Activated naive CD4-positive, alpha-beta T cell treated with anti-CD3 and anti-CD28 coated beads, Interleukin-2, amount 50 U/mL, for 72 hours (primary cell): Measurements from ENCODE around the gene PVR. TPM values are rescaled to one million over a fixed set of nuclear protein-coding genes. Genes with fewer than 3 reads are reported as not detected.

Experiments used
- ATAC-seq, 2 donors: fragments of 150-1000 bp; cut with Tn5 transposase; 2 replicates each; pipeline ENCODE4 v1.10.0; 2021; ENCODE audit warnings: mild to moderate bottlenecking in 2 of 2, moderate library complexity in 2 of 2
- DNase-seq, 2 donors: peaks; one replicate each; pipeline ENCODE4 v3.0.0; 2021 to 2022; ENCODE audit warnings: low spot score in 2 of 2
- H3K27ac Mint-ChIP-seq, 2 donors: one replicate each; pipeline ENCODE4 v1.8.0; 2022; ENCODE audit warnings: mild to moderate bottlenecking in 2 of 2, mixed read lengths in 2 of 2
- H3K36me3 Mint-ChIP-seq, 2 donors: one replicate each; pipeline ENCODE4 v1.8.0; 2022; ENCODE audit warnings: mixed read lengths in 2 of 2
- H3K9me3 Mint-ChIP-seq, 2 donors: one replicate each; pipeline ENCODE4 v1.8.0; 2022; ENCODE audit warnings: mixed read lengths in 2 of 2
- total RNA-seq, 2 donors: library from RNA; stranded (reverse); gene quantifications; one replicate each; pipeline ENCODE4 v1.2.3, GENCODE V29; 2022

The PVR gene
- total RNA-seq, 2 donors from 2014 or later = 18.2 to 23.4 TPM

DNA sequence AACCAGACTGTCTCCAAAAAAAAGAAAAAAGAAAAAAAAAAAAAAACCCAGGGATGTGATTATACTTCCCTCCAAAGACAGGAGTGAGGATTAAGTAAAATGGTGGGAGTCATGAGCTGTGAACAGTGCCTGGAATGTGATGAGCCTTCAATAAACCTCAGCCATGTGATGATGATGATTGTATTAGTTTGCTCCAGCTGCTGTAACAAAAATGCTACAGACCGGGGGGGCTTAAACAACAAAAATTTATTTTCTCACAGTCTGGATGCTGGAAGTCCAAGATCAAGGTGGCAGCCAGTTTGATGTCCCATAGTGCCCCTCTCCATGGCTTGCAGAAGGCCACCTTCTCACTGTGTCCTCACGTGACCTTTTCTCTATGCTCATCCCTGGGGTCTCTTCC, 8.9 kb upstream of the PVR start:
- DNase-seq = no peak
- H3K36me3 Mint-ChIP-seq = peaks cover 0 to 8% of the 10 kb centered on the region in 2 donors
- H3K9me3 Mint-ChIP-seq = peaks cover 0 to 5% of the 10 kb centered on the region in 2 donors
- no peak for ATAC-seq
- H3K27ac Mint-ChIP-seq = no peak overlapping the region

DNA sequence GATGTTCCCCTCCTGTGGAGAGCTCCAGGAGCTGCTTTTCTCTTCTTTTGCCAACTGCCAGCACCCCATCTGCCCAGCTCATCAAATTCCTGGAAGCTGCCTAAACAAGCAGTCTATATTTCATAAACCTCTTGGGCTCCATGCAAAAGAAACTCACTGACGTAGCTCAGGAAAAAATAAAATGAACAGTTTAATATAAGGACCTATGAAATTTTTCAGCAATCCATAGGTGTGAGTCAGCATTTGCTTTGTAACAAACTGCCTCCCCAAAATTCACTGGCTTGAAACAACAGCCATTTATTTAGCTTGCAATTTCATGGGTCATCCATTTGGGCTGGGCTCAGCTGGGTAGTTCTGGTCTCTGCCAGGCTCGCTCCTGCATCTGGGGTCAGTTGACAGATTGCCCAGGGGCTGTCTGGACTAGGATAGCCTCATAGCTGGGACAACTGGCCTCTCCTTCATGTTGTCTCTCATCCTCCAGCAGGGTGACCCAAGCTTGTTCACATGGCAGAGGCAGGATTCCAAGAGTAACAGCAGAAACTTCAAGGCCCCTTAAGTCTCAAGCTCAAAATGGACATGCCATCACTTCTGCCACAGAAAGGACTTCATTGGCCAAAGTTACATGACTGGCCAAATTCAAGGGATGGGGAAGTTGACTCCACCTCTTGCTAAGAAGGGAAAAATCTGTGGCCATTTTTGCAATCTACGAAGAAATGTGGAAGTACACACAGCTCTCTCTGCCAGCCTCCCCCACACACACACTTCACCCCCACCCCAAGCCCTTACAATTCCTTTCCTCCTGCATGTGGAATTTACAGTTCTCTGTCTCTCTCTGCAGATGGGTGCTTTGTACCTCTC, 7.9 kb upstream of the PVR start:
- no peak overlapping the region for H3K27ac Mint-ChIP-seq
- no peak for ATAC-seq

DNA sequence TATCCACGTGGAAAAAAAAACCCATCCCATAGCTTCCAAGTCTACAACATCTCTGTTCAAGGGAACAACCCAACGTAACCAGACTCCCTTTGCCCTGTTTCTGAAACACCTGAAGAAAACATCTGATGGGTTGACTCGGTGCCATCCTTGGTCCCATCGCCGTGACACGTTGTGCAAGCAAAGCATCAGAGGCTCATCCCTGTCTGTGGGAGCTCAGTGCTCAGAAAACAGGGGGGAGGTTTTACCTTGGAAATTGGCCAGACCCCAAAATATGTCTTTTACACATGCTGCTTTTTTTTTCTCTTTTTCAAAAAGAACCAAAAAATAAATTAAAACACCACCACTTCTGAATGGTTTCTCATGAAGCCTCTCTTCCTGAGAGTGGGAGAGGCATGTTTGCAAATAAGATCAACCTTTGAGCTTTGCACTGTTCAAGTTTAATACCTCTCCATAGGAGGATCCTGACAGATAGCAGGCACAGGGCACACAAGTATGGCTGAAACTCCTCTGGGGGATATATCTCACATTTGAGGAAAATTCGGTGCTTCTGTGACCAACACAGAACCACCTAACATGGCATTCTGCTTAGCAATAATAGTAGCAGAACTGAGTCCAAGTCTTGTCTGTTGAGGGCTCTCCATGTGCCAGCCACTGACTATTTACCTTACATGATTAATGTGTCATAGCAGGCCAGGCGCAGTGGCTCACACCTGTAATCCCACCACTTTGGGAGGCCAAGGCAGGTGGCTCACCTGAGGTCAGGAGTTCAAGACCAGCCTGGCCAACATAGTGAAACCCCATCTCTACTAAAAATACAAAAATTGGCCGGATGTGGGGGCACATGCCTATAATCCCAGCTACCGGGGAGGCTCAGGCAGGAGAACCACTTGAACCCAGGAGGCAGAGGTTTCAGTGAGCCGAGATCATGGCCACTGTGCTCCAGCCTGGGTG, 7.0 kb upstream of the PVR start:
- Mint-ChIP-seq H3K36me3 (peaks cover 0 to 8% of the 10 kb centered on the region in 2 donors), H3K27ac (no peak overlapping the region), H3K9me3 (peaks cover 0 to 5% of the 10 kb centered on the region in 2 donors)
- DNase-seq = no peak
- ATAC-seq = no peak

More for the DNA sequence above, 7.9 kb upstream of the PVR start:
- no peak for DNase-seq
- peaks cover 0 to 8% of the 10 kb centered on the region in 2 donors for H3K36me3 Mint-ChIP-seq
- peaks cover 0 to 5% of the 10 kb centered on the region in 2 donors for H3K9me3 Mint-ChIP-seq

DNA sequence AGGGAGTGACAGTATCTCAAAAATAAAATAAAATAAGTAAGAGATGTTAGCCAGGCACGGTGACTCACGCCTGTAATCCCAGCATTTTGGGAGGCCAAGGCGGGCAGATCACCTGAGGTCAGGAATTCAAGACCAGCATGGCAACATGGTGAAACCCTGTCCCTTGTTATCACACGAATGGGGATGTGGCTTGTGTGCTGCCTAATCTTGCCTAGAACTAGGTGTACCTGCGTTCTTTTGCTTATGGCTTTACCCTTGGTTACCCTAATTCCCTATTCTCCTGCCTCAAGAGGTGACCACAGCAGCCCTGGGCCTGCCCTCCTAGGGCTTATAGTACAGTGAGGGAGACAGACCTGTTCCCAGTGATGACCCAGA, 6.3 kb upstream of the PVR start:
- Mint-ChIP-seq H3K36me3 (peaks cover 0 to 8% of the 10 kb centered on the region in 2 donors), H3K27ac (no peak overlapping the region), H3K9me3 (peaks cover 0 to 5% of the 10 kb centered on the region in 2 donors)
- DNase-seq = no peak
- no peak for ATAC-seq

DNA sequence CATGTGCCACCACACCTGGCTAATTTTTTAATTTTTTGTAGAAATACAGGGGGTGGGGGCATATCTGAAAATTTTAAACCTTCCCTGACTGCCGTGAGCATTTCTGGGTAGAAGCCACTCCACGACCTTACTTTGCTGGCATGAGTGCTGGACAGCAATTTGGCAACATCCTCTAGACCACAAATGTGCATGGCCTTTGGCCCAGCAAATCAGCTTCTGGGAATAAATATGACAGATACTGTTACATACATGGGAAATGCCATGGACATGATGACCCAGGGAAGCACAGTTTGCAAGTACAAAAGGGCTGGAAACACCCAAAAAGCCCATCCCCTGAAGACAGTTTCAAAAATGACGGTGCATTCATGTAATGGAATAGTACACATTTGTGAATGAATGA, 3.2 kb upstream of the PVR start:
- peaks cover 0 to under 1% of the 10 kb centered on the region in 2 donors for H3K9me3 Mint-ChIP-seq
- no peak overlapping the region for H3K27ac Mint-ChIP-seq
- H3K36me3 Mint-ChIP-seq = peaks cover 0 to under 1% of the 10 kb centered on the region in 2 donors
- DNase-seq (no peak), ATAC-seq (no peak)

DNA sequence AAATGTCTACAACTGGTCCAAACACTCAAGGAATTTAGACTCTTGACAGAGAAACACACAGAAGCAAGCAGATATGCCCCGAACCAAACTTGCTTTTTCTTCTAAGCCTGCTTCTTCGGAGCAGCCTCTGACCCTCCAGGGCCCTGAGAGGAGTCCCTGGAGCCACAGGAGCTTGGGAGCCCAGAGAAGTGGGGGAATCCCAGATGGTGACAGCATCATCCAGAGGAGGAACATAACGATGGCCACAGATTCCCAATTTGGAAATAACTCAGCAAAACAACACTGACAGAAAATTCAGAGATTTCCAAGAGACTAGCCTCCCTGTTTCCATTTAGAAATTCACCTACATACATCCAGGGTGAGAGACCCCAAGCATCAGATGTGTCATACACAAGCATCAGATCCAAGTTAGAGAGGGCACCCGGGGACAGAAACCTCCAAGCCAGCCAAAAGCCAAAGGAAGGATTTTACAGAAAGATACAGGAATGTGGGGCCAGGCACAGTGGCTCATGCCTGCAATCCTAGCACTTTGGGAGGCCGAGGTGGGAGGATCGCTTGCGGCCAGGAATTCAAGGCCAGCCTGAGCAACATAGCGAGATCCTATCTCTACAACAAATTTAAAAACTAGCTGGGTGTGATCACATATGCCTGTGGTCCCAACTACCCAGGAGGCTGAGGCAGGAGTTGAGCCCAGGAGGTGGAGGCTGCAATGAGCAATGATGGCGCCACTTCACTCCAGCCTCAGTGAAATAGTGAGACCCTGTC, 2.0 kb upstream of the PVR start:
- no peak overlapping the region for H3K27ac Mint-ChIP-seq
- no peaks in the 10 kb centered on the region for H3K9me3 Mint-ChIP-seq
- DNase-seq (no peak), ATAC-seq (no peak)
- peaks cover 0 to 6% of the 10 kb centered on the region in 2 donors for H3K36me3 Mint-ChIP-seq

DNA sequence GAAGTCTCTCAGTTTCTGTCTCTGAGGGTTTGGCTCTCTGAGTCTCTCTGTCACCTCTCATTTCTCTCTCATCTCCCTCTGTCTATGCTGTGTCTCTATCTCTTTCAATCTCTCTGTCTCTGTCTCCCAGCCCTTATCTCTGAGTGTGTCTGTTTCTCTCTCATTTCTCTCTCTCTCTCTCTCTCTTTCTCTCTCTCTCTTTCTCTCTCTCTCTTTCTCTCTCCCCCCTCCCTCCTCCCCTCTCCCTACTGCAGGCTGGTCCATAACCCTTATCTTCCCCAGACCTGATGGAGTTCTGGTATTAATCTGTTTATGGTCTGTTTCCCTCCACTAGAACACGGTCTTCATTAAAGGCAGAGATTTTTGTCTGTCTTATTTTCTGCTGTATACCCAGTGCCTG, 1.3 kb upstream of the PVR start:
- Mint-ChIP-seq H3K27ac (no peak overlapping the region), H3K36me3 (peaks cover 0 to 6% of the 10 kb centered on the region in 2 donors), H3K9me3 (no peaks in the 10 kb centered on the region)
- DNase-seq (no peak), ATAC-seq (no peak)

DNA sequence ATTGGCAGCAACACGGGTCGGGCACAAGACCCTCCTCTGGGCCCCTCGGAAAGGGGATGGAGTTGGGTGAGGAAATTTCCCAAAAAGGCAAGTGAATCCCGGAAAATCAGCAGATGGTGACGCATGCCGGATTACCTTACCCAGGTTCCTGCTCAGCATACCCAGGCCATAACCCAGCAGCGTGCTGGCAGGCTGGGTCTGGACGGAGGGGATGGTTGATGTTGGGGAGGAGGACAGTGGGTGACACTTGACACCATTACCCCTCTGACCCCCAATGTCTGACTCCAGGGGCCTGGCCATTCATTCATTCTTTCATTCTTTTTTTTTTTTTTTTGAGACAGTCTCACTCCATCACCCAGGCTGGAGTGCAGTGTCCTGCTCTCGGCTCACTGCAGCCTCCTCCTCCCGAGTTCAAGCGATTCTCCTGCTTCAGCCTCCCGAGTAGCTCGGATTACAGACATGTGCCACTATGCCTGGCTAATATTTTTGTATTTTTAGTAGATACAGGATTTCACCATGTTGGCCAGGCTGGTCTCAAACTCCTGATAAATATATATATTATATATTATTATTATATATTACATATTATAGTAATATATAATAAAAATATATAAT, 799 bp downstream of the PVR start:
- DNase-seq (no peak), ATAC-seq (peak; percentile 59 to 81)
- Mint-ChIP-seq H3K9me3 (no peaks in the 10 kb centered on the region), H3K36me3 (peaks cover 0 to 6% of the 10 kb centered on the region in 2 donors), H3K27ac (peak overlapping the region in 1 of 2 donors; percentile 53)

DNA sequence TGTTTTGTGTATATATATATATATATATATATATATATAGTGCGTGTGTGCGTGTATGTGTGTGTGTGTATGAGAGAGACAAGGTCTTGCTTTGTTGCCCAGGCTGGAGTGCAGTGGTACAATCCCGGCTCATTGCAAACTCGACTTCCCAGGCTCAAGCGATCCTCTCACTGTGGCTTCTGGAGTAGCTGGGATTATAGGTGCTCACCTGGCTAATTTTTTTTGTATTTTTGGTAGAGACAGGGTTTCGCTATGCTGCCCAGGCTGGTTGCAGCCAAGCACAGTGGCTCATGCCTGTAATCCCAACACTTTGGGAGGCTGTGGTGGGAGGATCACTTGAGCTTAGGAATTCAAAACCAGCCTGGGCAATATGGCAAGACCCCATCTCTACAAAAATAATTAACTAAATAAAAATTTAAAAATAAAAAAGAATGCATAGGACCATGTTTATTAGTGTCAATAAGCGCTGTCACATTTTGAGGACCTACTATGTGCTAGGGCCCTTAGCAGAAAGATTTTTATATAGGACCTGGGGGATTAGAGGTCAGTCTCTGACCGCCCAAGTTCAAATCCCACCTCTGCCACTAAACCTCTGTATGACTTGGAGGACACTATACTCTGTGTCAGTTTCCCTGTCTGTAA, 1.8 kb downstream of the PVR start:
- no peak overlapping the region for H3K27ac Mint-ChIP-seq
- H3K9me3 Mint-ChIP-seq = no peaks in the 10 kb centered on the region

DNA sequence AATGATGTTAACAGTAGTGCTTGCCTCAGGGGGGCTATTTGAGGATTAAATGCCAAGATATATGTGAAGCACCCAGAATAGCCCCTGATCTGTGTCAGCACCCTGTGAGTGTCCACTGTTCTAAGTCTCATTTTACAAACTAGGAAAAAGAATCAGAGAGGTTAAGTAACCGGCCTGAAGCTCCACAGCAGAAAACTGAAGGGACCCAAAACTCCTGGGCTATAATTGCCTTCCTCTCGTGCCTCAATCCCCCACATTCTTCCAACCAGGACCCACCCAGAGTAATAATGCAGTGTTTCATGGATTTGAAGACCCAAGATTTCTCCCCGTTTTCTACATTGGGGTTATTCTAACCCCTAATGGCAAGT, 2.3 kb downstream of the PVR start:
- ATAC-seq (no peak), DNase-seq (no peak)
- Mint-ChIP-seq H3K36me3 (peaks cover 0 to 6% of the 10 kb centered on the region in 2 donors), H3K9me3 (no peaks in the 10 kb centered on the region), H3K27ac (no peak overlapping the region)

More for the DNA sequence above, 1.8 kb downstream of the PVR start:
- ATAC-seq (no peak), DNase-seq (no peak)
- H3K36me3 Mint-ChIP-seq = peaks cover 0 to 6% of the 10 kb centered on the region in 2 donors

DNA sequence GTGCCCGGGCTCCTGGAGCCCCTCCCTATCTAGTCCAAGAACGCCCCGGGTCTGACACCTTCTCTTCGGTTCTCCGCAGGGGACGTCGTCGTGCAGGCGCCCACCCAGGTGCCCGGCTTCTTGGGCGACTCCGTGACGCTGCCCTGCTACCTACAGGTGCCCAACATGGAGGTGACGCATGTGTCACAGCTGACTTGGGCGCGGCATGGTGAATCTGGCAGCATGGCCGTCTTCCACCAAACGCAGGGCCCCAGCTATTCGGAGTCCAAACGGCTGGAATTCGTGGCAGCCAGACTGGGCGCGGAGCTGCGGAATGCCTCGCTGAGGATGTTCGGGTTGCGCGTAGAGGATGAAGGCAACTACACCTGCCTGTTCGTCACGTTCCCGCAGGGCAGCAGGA, 3.4 kb downstream of the PVR start:
- DNase-seq = no peak
- Mint-ChIP-seq H3K27ac (no peak overlapping the region), H3K36me3 (peaks cover 0 to 6% of the 10 kb centered on the region in 2 donors), H3K9me3 (no peaks in the 10 kb centered on the region)
- ATAC-seq = no peak

DNA sequence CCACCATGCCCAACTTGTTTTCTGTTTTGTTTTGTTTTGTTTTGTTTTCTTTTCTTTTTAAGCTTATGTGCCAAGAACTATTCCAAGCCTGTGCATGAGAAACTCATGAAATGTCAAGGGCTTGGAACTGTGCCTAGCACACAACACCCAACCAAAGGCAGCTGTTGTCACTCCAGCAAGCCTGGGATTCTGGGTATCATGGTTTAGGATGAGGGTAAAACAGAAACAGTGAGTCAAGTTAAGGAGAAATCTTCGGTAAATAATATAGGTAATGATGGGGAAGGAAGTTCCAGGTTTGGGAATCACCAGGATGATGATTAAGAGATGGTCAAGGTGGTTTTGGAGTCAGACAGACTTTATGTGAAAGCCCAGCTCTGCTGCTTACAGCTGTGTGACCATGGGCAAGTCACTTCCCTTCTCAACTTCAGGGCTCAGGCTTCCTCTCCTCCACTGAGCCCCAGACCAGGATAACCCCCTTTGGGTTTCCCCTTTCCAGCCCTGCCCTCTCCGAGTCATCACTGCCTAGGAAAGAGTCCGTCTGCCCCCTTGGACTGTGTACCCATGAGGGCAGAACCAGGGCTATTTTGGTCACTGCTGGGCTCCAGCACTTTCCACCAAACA, 5.0 kb downstream of the PVR start:
- Mint-ChIP-seq H3K9me3 (no peaks in the 10 kb centered on the region), H3K36me3 (peaks cover 0 to 6% of the 10 kb centered on the region in 2 donors), H3K27ac (no peak overlapping the region)
- DNase-seq (no peak), ATAC-seq (peak in 1 of 2 donors; percentile 66)

DNA sequence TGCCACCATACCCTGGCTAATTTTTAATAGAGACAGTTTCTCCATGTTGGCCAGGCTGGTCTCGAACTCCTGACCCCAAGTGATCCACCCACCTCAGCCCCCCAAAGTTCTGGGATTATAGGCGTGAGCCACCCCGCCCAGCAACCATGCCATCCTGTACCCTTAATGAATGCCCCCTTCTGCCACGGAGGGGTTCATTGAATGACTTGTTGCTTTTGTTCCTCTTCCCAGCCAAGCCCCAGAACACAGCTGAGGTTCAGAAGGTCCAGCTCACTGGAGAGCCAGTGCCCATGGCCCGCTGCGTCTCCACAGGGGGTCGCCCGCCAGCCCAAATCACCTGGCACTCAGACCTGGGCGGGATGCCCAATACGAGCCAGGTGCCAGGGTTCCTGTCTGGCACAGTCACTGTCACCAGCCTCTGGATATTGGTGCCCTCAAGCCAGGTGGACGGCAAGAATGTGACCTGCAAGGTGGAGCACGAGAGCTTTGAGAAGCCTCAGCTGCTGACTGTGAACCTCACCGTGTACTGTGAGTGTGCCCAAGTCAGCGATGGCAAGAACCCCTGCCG, 6.0 kb downstream of the PVR start:
- ATAC-seq = no peak

DNA sequence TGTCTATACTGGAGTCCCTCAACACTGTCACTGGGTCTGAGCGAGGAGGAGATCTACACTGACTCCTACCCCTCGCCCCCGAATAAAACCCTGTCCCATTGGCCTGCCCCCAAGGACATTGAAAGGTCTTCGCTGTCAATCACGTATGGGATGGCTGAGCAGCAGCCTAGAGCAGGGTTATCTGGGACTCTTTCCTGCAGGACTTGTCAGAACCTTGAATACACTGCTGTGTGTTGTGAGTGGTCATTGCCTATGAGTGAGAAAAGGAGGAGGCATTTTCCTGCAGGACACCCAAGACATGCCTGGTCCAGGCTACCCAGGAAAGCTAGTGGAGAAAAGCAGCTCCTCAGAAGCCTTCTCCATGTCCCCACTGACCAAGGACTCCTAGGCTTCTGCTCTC, 9.6 kb downstream of the PVR start:
- Mint-ChIP-seq H3K27ac (no peak overlapping the region), H3K36me3 (peaks cover 0 to 5% of the 10 kb centered on the region in 2 donors), H3K9me3 (no peaks in the 10 kb centered on the region)
- no peak for DNase-seq
- no peak for ATAC-seq

More for the DNA sequence above, 6.0 kb downstream of the PVR start:
- Mint-ChIP-seq H3K9me3 (no peaks in the 10 kb centered on the region), H3K27ac (peak overlapping the region; percentile 5 to 31), H3K36me3 (peaks cover 0 to 6% of the 10 kb centered on the region in 2 donors)
- no peak for DNase-seq
